Erythroblast (primary cell): ENCODE measurements around the gene BBC3.

ENCODE experiments used
- DNase-seq, 2 experiments: peaks; one replicate each; lab custom pipeline; 2025; lab: John Stamatoyannopoulos, UW
- GATA1 ChIP-seq: IDR thresholded peaks from 2 replicates; pipeline ENCODE4 v1.6.1; 2011; ENCODE audit warnings: low read depth, mild to moderate bottlenecking, control low read depth, low read length, moderate library complexity
- POLR2A ChIP-seq: IDR thresholded peaks from 2 replicates; pipeline ENCODE4 v1.6.1; 2011; ENCODE audit warnings: mild to moderate bottlenecking, low read length

Gene BBC3

DNA sequence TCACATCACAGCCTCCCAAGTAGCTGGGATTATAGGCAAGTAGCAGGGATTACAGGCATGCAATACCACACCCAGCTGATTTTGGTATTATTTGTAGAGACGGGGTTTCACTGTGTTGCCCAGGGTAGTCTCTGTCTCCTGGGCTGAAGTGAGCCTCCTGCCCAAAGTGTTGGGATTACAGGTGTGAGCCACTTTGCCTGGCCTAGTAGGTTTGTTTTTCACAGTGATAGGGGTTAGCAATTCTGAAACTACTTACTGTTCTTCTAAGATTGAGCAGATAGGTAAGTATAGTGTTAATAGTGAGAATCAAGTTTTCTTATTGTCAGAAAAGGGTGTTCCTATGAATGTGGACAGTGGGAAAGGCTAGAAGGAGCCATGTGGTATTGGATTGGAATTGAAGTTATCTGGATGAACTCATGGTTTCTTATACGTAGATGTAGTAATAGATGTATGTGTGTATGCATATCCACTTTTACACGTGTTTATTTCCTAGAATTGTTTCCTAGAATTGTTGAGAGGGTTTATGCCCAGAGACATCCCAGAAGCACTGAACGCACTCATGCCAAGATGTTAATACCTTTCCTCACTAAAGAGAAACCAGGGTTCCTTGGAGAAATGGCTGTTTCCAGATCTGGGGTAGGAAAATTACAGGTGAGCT is 51.2 kb downstream of the BBC3 start:
- no peak for DNase-seq
- TF ChIP-seq GATA1 = no peak
- TF ChIP-seq POLR2A = no peak

GRCh38 chr19:47176627-47177090 is 54.3 kb downstream of the BBC3 start:
- TF ChIP-seq GATA1 (no peak), POLR2A (no peak)
- no peak for DNase-seq

DNA sequence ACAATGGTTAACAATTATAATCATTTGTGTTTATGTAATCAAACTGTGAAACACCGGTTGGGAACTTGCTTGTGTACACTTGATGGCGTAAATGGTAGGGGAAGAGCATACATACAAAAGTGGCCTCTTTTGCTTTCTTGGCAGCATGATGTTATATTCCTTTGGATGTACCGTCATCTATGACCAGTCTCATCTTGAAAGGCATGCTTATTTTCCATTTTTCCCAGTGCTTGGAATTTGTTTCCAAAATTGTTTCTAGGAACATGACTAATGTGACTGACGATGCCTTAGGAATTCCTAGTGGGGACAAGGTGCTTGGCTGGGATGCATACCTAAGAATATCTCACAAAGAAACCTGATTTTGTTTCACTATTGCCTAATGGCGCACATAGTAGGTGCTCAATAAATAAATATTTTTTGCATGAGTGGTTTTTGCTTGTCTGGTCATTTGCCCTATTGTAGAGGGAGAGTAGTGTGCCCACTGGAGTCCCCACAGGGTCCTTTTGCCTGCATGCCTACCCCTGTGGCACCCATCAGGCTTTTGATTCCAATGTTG is 54.9 kb downstream of the BBC3 start:
- DNase-seq = no peak
- TF ChIP-seq GATA1 (no peak), POLR2A (no peak)

DNA sequence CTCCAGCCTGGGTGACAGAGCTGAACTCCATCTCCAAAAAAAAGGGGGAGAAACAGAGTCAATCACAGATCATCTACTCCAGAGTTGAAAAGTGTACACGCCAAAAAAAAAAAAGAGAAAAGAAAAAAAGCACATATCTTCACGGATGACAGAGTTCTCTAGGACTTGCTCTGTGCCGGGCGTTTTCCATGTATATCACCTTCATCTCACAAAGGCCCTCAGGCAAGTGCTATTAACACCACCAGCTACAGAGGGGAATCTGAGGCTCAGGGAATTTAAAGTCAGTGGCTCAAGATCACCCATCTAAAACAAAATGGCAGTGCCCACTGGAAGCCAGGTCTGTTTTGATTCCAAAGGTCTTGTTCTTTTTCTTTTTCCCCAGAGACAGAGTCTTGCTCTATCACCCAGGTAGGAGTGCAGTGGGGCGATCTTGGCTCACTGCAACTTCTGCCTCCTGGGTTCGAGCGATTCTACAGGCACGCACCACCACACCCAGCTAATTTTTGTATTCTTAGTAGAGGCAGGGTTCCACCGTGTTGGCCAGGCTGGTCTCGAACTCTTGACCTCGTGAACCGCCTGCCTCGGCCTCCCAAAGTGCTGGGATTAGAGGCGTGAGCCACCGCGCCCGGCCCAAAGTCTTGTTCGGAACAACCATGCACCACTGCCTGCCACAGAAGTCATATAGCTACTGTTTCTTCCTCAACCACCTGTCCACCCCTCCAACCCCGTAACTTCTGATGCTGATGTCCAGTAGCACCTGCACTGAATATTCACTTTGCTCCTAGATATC is 58.1 kb downstream of the BBC3 start:
- DNase-seq = no peak
- TF ChIP-seq POLR2A = no peak
- TF ChIP-seq GATA1 = no peak
